Kidney tubule cell (primary cell): ENCODE measurements around the gene SPTBN4.
"Not testable (repeated sequence)": the region's sequence is repeated elsewhere in the genome, so short reads cannot be mapped to it uniquely, and the experiment has no call there.

ENCODE experiments used
- DNase-seq: peaks from one replicate; pipeline ENCODE4 v3.0.0-alpha.2; 2018; ENCODE audit warnings: low spot score

Gene SPTBN4

GRCh38 chr19:40465025-40465556 is 1.7 kb upstream of the SPTBN4 start:
- peak; percentile 68 for DNase-seq

- DNase-seq, result peak; percentile 99
Observed at GRCh38 chr19:40465557-40466218, 1.1 kb upstream of the SPTBN4 start, which contains the start of gene BLVRB. Gene BLVRB (minus strand): TSS chr19:40465745. CDS start chr19:40465688, 57 bp downstream.

GRCh38 chr19:40466219-40466984 is 399 bp upstream of the SPTBN4 start:
- DNase-seq, result no peak

GRCh38 chr19:40469011-40469410 is 2.2 kb downstream of the SPTBN4 start:
- DNase-seq, result no peak

GRCh38 chr19:40471111-40471510 is 4.3 kb downstream of the SPTBN4 start:
- no peak for DNase-seq

GRCh38 chr19:40472516-40472915 is 5.7 kb downstream of the SPTBN4 start:
- DNase-seq, result no peak

GRCh38 chr19:40474737-40475136 is 7.9 kb downstream of the SPTBN4 start:
- no peak for DNase-seq

GRCh38 chr19:40475878-40476644 is 9.3 kb downstream of the SPTBN4 start:
- not testable (repeated sequence) for DNase-seq

GRCh38 chr19:40486017-40486416 is 19.2 kb downstream of the SPTBN4 start:
- no peak for DNase-seq

- no peak for DNase-seq
Observed at GRCh38 chr19:40489882-40490230, 23.1 kb downstream of the SPTBN4 start.

GRCh38 chr19:40492274-40492673 is 25.5 kb downstream of the SPTBN4 start:
- DNase-seq, result no peak

- no peak for DNase-seq
Observed at GRCh38 chr19:40493778-40494177, 27.0 kb downstream of the SPTBN4 start.

- no peak for DNase-seq
Observed at GRCh38 chr19:40494191-40494838, 27.5 kb downstream of the SPTBN4 start.

GRCh38 chr19:40497214-40497613 is 30.4 kb downstream of the SPTBN4 start:
- no peak for DNase-seq

GRCh38 chr19:40499320-40499719 is 32.5 kb downstream of the SPTBN4 start:
- DNase-seq, result no peak

- not testable (repeated sequence) for DNase-seq
Observed at GRCh38 chr19:40500678-40501530, 34.1 kb downstream of the SPTBN4 start.

GRCh38 chr19:40501599-40501998 is 34.8 kb downstream of the SPTBN4 start:
- DNase-seq, result no peak

- no peak for DNase-seq
Observed at GRCh38 chr19:40502081-40502480, 35.3 kb downstream of the SPTBN4 start.

- no peak for DNase-seq
Observed at GRCh38 chr19:40502647-40503319, 36.0 kb downstream of the SPTBN4 start.

- no peak for DNase-seq
Observed at GRCh38 chr19:40503320-40503695, 36.5 kb downstream of the SPTBN4 start.

GRCh38 chr19:40506099-40506498 is 39.3 kb downstream of the SPTBN4 start:
- no peak for DNase-seq
